GM19023 (cell line): ENCODE results near the gene SHISA7.
"Not testable (repeated sequence)": the region's sequence is repeated elsewhere in the genome, so short reads cannot be mapped to it uniquely, and the experiment has no call there.

Source experiments
- ATAC-seq: cut with Tn5 transposase; IDR thresholded peaks from one replicate; pipeline ENCODE4 v1.9.1; 2021; ENCODE audit warnings: mild to moderate bottlenecking, moderate library complexity; ENCODE audit not compliant: unreplicated experiment

SHISA7 gene

GRCh38 chr19:55448175-55448490 is 5.0 kb upstream of the SHISA7 start:
- ATAC-seq: not testable (repeated sequence)

GRCh38 chr19:55447421-55448174 is 4.5 kb upstream of the SHISA7 start:
- no peak for ATAC-seq

- ATAC-seq: no peak
Measured at GRCh38 chr19:55446060-55446459, 3.0 kb upstream of the SHISA7 start.

- ATAC-seq: no peak
Measured at GRCh38 chr19:55444646-55445045, 1.5 kb upstream of the SHISA7 start.

GRCh38 chr19:55443824-55444480 is 852 bp upstream of the SHISA7 start:
- ATAC-seq: no peak

- no peak for ATAC-seq
Measured at GRCh38 chr19:55442372-55442961, 633 bp downstream of the SHISA7 start.

- ATAC-seq: no peak
Measured at GRCh38 chr19:55441692-55442321, 1.3 kb downstream of the SHISA7 start.

GRCh38 chr19:55441319-55441691 is 1.8 kb downstream of the SHISA7 start:
- ATAC-seq: no peak

- ATAC-seq: no peak
Measured at GRCh38 chr19:55440411-55441105, 2.5 kb downstream of the SHISA7 start.

GRCh38 chr19:55439052-55439451 is 4.0 kb downstream of the SHISA7 start:
- ATAC-seq: no peak

GRCh38 chr19:55437410-55437809 is 5.7 kb downstream of the SHISA7 start:
- ATAC-seq: no peak

GRCh38 chr19:55436847-55437246 is 6.3 kb downstream of the SHISA7 start:
- ATAC-seq: no peak

- no peak for ATAC-seq
Measured at GRCh38 chr19:55435020-55435419, 8.1 kb downstream of the SHISA7 start.

- ATAC-seq: no peak
Measured at GRCh38 chr19:55434356-55434919, 8.7 kb downstream of the SHISA7 start.

- no peak for ATAC-seq
Measured at GRCh38 chr19:55433292-55433691, 9.8 kb downstream of the SHISA7 start.

- no peak for ATAC-seq
Measured at GRCh38 chr19:55432241-55432959, 10.7 kb downstream of the SHISA7 start.

GRCh38 chr19:55431183-55431582 is 11.9 kb downstream of the SHISA7 start:
- ATAC-seq: no peak

- no peak for ATAC-seq
Measured at GRCh38 chr19:55426042-55426441, 17.1 kb downstream of the SHISA7 start.

GRCh38 chr19:55424518-55424917 is 18.6 kb downstream of the SHISA7 start:
- no peak for ATAC-seq
